ENCODE results near the gene HCFC2. TPM values are rescaled to one million over a fixed set of nuclear protein-coding genes. Genes with fewer than 3 reads are reported as not detected.

The HCFC2 gene
- polyA plus RNA-seq, 1 donor (not counting 4 experiments of a cell fraction or from before 2014, with no cell fraction given), result 8.3 TPM

DNA sequence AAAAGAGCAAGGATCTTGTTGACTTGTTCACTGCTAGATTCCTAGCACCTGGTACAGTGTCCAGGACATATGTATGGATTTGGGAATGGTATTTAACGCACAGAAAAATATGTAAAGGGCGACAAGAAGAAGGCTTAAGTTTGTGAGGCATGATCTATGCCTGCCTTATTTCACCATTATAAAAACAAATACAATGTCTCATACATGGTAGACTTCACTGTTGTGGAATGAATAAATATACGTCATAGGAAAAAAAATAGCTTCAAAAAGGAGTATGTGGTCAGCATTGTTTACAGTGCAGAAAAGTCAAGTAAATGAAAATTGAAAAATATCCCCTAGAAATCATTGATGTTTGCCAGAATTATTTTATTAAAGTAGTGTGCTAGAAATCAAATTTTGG, 30.0 kb downstream of the HCFC2 start:
- no peaks in the 10 kb centered on the region for H3K9me3 ChIP-seq (ENCODE audit: control insufficient read depth, low read depth, low read length)
- H3K9ac ChIP-seq (ENCODE audit: control insufficient read depth, extremely low read depth, insufficient read depth, low read length), result no peak overlapping the region
- H3K79me2 ChIP-seq (ENCODE audit: control insufficient read depth, insufficient read depth, low read length), result no peaks in the 10 kb centered on the region
- no peak for TF ChIP-seq EZH2 (IDR thresholded peaks at IDR 0.05; ENCODE audit: low read length)
- TF ChIP-seq, protein P1, sequence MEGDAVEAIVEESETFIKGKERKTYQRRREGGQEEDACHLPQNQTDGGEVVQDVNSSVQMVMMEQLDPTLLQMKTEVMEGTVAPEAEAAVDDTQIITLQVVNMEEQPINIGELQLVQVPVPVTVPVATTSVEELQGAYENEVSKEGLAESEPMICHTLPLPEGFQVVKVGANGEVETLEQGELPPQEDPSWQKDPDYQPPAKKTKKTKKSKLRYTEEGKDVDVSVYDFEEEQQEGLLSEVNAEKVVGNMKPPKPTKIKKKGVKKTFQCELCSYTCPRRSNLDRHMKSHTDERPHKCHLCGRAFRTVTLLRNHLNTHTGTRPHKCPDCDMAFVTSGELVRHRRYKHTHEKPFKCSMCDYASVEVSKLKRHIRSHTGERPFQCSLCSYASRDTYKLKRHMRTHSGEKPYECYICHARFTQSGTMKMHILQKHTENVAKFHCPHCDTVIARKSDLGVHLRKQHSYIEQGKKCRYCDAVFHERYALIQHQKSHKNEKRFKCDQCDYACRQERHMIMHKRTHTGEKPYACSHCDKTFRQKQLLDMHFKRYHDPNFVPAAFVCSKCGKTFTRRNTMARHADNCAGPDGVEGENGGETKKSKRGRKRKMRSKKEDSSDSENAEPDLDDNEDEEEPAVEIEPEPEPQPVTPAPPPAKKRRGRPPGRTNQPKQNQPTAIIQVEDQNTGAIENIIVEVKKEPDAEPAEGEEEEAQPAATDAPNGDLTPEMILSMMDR (optimal IDR thresholded peaks at IDR 0.05 in 1 of 3, IDR thresholded peaks at IDR 0.05 in 1 of 3, conservative IDR thresholded peaks at IDR 0.05 in 1 of 3; ENCODE audit: extremely low read depth in 1 of 3, insufficient read depth in 2 of 3, low read length in 3 of 3), result no peak
- no peaks in the 10 kb centered on the region for H3K4me1 ChIP-seq (ENCODE audit: control insufficient read depth, extremely low read depth, insufficient read depth, low read length)
- no peak overlapping the region for H3K4me3 ChIP-seq (ENCODE audit: control insufficient read depth in 2 of 3, extremely low read depth in 1 of 3, insufficient read depth in 2 of 3, low read depth in 1 of 3, low read length in 3 of 3)
- H3K4me2 ChIP-seq (ENCODE audit: control insufficient read depth, extremely low read depth, insufficient read depth, low read depth, low read length), result no peak overlapping the region
- peaks cover 0 to 6% of the 10 kb centered on the region in 2 experiments for H3K36me3 ChIP-seq (ENCODE audit: control insufficient read depth in 2 of 2, extremely low read depth in 1 of 2, insufficient read depth in 2 of 2, low read length in 2 of 2)
- dilution Hi-C loops (cut with MboI; ENCODE audit: extremely low pct_ligation_motif_present, low sequenced_read_pairs), result no loop called here
- H3K27ac ChIP-seq (ENCODE audit: control insufficient read depth, insufficient read depth, low read length), result no peak overlapping the region
- no peaks in the 10 kb centered on the region for H3K9me1 ChIP-seq (ENCODE audit: control insufficient read depth, extremely low read depth, insufficient read depth, low read length)
- DNase-seq (ENCODE audit: low read depth, low spot score) (no peak), FAIRE-seq (no peak)
- H4K20me1 ChIP-seq (ENCODE audit: control insufficient read depth, extremely low read depth, insufficient read depth, low read length), result no peaks in the 10 kb centered on the region
- H2AFZ ChIP-seq (ENCODE audit: control insufficient read depth, low read length), result no peak overlapping the region
- no peaks in the 10 kb centered on the region for H3K27me3 ChIP-seq (ENCODE audit: control insufficient read depth, extremely low read depth, insufficient read depth, low read length)

GRCh38 chr12:104095289-104095688, 31.0 kb downstream of the HCFC2 start:
- no peak for DNase-seq (ENCODE audit: low read depth, low spot score)
- TF ChIP-seq EZH2 (IDR thresholded peaks at IDR 0.05; ENCODE audit: low read length), result no peak
- TF ChIP-seq, protein P1 (optimal IDR thresholded peaks at IDR 0.05 in 1 of 3, IDR thresholded peaks at IDR 0.05 in 1 of 3, conservative IDR thresholded peaks at IDR 0.05 in 1 of 3; ENCODE audit: extremely low read depth in 1 of 3, insufficient read depth in 2 of 3, low read length in 3 of 3), result no peak
- H2AFZ ChIP-seq (ENCODE audit: control insufficient read depth, low read length), result no peak overlapping the region
- no peaks in the 10 kb centered on the region for H3K9me3 ChIP-seq (ENCODE audit: control insufficient read depth, low read depth, low read length)
- no peaks in the 10 kb centered on the region for H3K27me3 ChIP-seq (ENCODE audit: control insufficient read depth, extremely low read depth, insufficient read depth, low read length)
- H3K9ac ChIP-seq (ENCODE audit: control insufficient read depth, extremely low read depth, insufficient read depth, low read length), result no peak overlapping the region
- peaks cover 2 to 6% of the 10 kb centered on the region in 2 experiments for H3K36me3 ChIP-seq (ENCODE audit: control insufficient read depth in 2 of 2, extremely low read depth in 1 of 2, insufficient read depth in 2 of 2, low read length in 2 of 2)
- no peak overlapping the region for H3K4me3 ChIP-seq (ENCODE audit: control insufficient read depth in 2 of 3, extremely low read depth in 1 of 3, insufficient read depth in 2 of 3, low read depth in 1 of 3, low read length in 3 of 3)
- no peaks in the 10 kb centered on the region for H3K4me1 ChIP-seq (ENCODE audit: control insufficient read depth, extremely low read depth, insufficient read depth, low read length)
- no peak overlapping the region for H3K4me2 ChIP-seq (ENCODE audit: control insufficient read depth, extremely low read depth, insufficient read depth, low read depth, low read length)
- dilution Hi-C loops (cut with MboI; ENCODE audit: extremely low pct_ligation_motif_present, low sequenced_read_pairs), result no loop called here
- H3K27ac ChIP-seq (ENCODE audit: control insufficient read depth, insufficient read depth, low read length), result no peak overlapping the region
- H3K79me2 ChIP-seq (ENCODE audit: control insufficient read depth, insufficient read depth, low read length), result no peaks in the 10 kb centered on the region
- no peak for FAIRE-seq
- H3K9me1 ChIP-seq (ENCODE audit: control insufficient read depth, extremely low read depth, insufficient read depth, low read length), result no peaks in the 10 kb centered on the region
- H4K20me1 ChIP-seq (ENCODE audit: control insufficient read depth, extremely low read depth, insufficient read depth, low read length), result no peaks in the 10 kb centered on the region

Measured in keratinocyte (primary cell).